B cell (primary cell): Measurements from ENCODE around the gene NANOS3. TPM values are rescaled to one million over a fixed set of nuclear protein-coding genes. Genes with fewer than 3 reads are reported as not detected.

Experiments used
- ATAC-seq: fragments of 200-7000 bp; cut with Tn5 transposase; one replicate; pipeline ENCODE4 v1.10.0; 2021; ENCODE audit warnings: low read depth, mild to moderate bottlenecking, moderate number of reproducible peaks, moderate library complexity
- CTCF ChIA-PET: fragments of 350-600 bp; sonication (Branson Sonifier 250); formaldehyde crosslinking; loops from one replicate; lab custom pipeline; 2021; ENCODE audit warnings: antibody characterized with exemption, inconsistent platforms; lab: Charles Lee
- POLR2A ChIA-PET: fragments of 350-600 bp; sonication (Branson Sonifier 250); formaldehyde crosslinking; loops from one replicate; lab custom pipeline; 2021; ENCODE audit warnings: antibody characterized with exemption; lab: Charles Lee
- DNase-seq: peaks from one replicate; pipeline ENCODE4 v3.0.0; 2013
- H2AFZ ChIP-seq: 2 replicates; pipeline ENCODE4 v1.6.1; 2012; ENCODE audit warnings: mild to moderate bottlenecking, low read depth, low read length; ENCODE audit not compliant: insufficient read depth, poor library complexity, severe bottlenecking
- H3K27ac ChIP-seq, 2 donors: 1 replicate in 1 of 2; 2 replicates in 1 of 2; pipeline ENCODE4 v1.5.1; 2012 to 2013; ENCODE audit warnings: low read length in 2 of 2, mild to moderate bottlenecking in 2 of 2, moderate library complexity in 1 of 2
- H3K27me3 ChIP-seq, 4 experiments: fragments of 200-600 bp in 1 of 4; sonication (generic) in 1 of 4; replicated peaks in 1 of 4; 1 replicate in 2 of 4; 2 replicates in 2 of 4; pipeline versions ENCODE4 v1.6.1 to v1.7.0; 2013 to 2016; ENCODE audit warnings: low read length in 3 of 4, mild to moderate bottlenecking in 2 of 4, mixed read lengths in 1 of 4, moderate library complexity in 1 of 4; ENCODE audit not compliant: insufficient read depth in 4 of 4, control insufficient read depth in 3 of 4; ENCODE audit errors: control extremely low read depth in 1 of 4
- H3K36me3 ChIP-seq, 2 experiments: replicated peaks in 1 of 2; 1 replicate in 1 of 2; 2 replicates in 1 of 2; pipeline versions ENCODE4 v1.6.1 to v1.7.1; 2013; ENCODE audit warnings: low read length in 1 of 2; ENCODE audit not compliant: insufficient read depth in 2 of 2, control insufficient read depth in 1 of 2; ENCODE audit errors: control extremely low read depth in 1 of 2, extremely low read depth in 1 of 2
- H3K4me1 ChIP-seq, 2 donors: fragments of 200-600 bp in 1 of 2; sonication (generic) in 1 of 2; 1 replicate in 1 of 2; 2 replicates in 1 of 2; pipeline versions ENCODE4 v1.5.1 to v1.6.1; 2013 to 2017; ENCODE audit warnings: low read length in 2 of 2; ENCODE audit not compliant: control insufficient read depth in 2 of 2, insufficient read depth in 2 of 2
- H3K4me2 ChIP-seq: replicated peaks from 2 replicates; pipeline ENCODE3; 2012; ENCODE audit warnings: mild to moderate bottlenecking, low read depth, low read length; ENCODE audit not compliant: poor library complexity, severe bottlenecking
- H3K4me3 ChIP-seq, 5 experiments: fragments of 200-600 bp in 1 of 5; sonication (generic) in 1 of 5; 1 replicate in 3 of 5; 2 replicates in 2 of 5; pipeline versions ENCODE4 v1.5.1 to v1.7.0; 2011 to 2016; ENCODE audit warnings: low read length in 4 of 5, mild to moderate bottlenecking in 4 of 5, low read depth in 2 of 5, control low read depth in 1 of 5, moderate library complexity in 1 of 5; ENCODE audit not compliant: insufficient read depth in 1 of 5; ENCODE audit errors: control extremely low read depth in 1 of 5, extremely low read depth in 1 of 5
- H3K79me2 ChIP-seq: fragments of 200-600 bp; sonication (generic); one replicate; pipeline ENCODE4 v1.6.0; 2016; ENCODE audit warnings: low read length; ENCODE audit not compliant: control insufficient read depth, insufficient read depth
- H3K9ac ChIP-seq: fragments of 200-600 bp; sonication (generic); 2 replicates; pipeline ENCODE4 v1.6.1; 2017; ENCODE audit warnings: mild to moderate bottlenecking, low read length, moderate library complexity
- H3K9me3 ChIP-seq, 3 donors: one replicate each; pipeline versions ENCODE4 v1.6.1 to v1.7.1; 2013; ENCODE audit warnings: low read length in 2 of 3; ENCODE audit not compliant: control insufficient read depth in 2 of 3, insufficient read depth in 1 of 3; ENCODE audit errors: control extremely low read depth in 1 of 3
- H4K20me1 ChIP-seq: 2 replicates; pipeline ENCODE4 v1.6.0; 2012; ENCODE audit warnings: mild to moderate bottlenecking, low read length; ENCODE audit not compliant: insufficient read depth, control insufficient read depth, poor library complexity, severe bottlenecking
- H3K27ac Mint-ChIP-seq: one replicate; pipeline ENCODE4 v1.8.0; 2021; ENCODE audit warnings: mixed read lengths
- H3K27me3 Mint-ChIP-seq: one replicate; pipeline ENCODE4 v1.8.0; 2021; ENCODE audit warnings: mixed read lengths
- H3K4me1 Mint-ChIP-seq: one replicate; pipeline ENCODE4 v1.8.0; 2021; ENCODE audit warnings: mixed read lengths
- H3K4me3 Mint-ChIP-seq: one replicate; pipeline ENCODE4 v1.8.0; 2021; ENCODE audit warnings: mixed read lengths
- H3K9me3 Mint-ChIP-seq: one replicate; pipeline ENCODE4 v1.8.0; 2022; ENCODE audit warnings: mixed read lengths; ENCODE audit not compliant: insufficient read depth
- EZH2 ChIP-seq: IDR thresholded peaks from 2 replicates; pipeline ENCODE4 v1.6.1; 2012; ENCODE audit warnings: borderline replicate concordance, low read depth, mild to moderate bottlenecking, moderate library complexity, low read length; ENCODE audit not compliant: insufficient read depth, poor library complexity, severe bottlenecking
- WGBS: methylation state at CpG from one replicate; pipeline ENCODE4 v1.1.5; 2013; ENCODE audit warnings: missing lambda C conversion rate; ENCODE audit not compliant: insufficient coverage; 5-methylcytosine and 5-hydroxymethylcytosine counted together
- intact Hi-C: fragments of 100-400 bp; cut with micrococcal nuclease; formaldehyde crosslinking; loops from one replicate; pipeline ENCODE4 v1.10.0; 2022
- polyA plus RNA-seq: library from polyadenylated mRNA; depleted of rRNA; stranded (reverse); fragments of >200 nt; gene quantifications from 2 replicates; pipeline ENCODE4 v1.2.3, GENCODE V29; 2012
- total RNA-seq, 2 donors: library from RNA; stranded (reverse); fragments of 120-200 nt in 1 of 2; gene quantifications; 1 replicate in 1 of 2; 2 replicates in 1 of 2; pipeline versions ENCODE4 v1.2.3 to v1.2.4, GENCODE V29; 2013 to 2022
- TF ChIP-seq, protein P1 (sequence below): fragments of 200-600 bp; IDR thresholded peaks from one replicate; pipeline ENCODE4 v1.8.0; 2022; ENCODE audit warnings: antibody characterized with exemption, mild to moderate bottlenecking

NANOS3 gene
- total and polyA plus RNA-seq, 2 donors (not counting 1 experiment from before 2014, with no cell fraction given) = 0.49 TPM; not detected in 1

DNA sequence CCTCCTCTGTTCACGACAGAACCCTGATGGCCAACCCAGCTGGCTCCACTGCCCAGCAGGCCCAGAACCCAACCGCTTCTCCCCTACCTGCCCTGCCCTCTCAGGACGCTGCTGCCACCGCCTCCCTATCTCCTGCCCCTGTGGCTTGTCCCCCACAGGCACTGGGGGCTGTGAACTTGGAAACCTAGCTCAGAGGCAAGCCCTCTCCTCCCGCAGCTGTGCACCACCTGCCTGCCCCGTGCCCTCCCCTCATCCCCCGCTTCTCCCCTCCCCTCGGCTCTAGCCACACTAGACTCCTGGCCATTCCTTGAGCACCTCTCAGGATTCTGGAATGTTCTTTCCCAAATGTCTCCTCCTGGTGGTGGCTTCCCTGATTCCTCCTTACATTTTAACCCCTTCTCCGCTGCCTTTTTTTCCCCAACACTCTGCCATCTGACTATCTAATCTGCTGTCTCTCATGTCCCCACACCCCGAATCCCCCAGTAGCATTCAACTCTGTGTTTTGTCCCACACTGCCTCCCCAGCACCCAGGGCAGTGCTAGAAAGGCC is 6.7 kb downstream of the NANOS3 start:
- Histone ChIP-seq H3K4me3 (no peak overlapping the region), H3K4me2 (no peak overlapping the region), H3K9ac (no peak overlapping the region), H3K27me3 (peaks cover 0 to 9% (median 0%) of the 10 kb centered on the region in 4 experiments), H3K9me3 (no peaks in the 10 kb centered on the region), H3K79me2 (no peaks in the 10 kb centered on the region), H2AFZ (no peak overlapping the region), H4K20me1 (no peaks in the 10 kb centered on the region), H3K36me3 (no peaks in the 10 kb centered on the region), H3K4me1 (peaks cover 26 to 34% of the 10 kb centered on the region in 2 donors), H3K27ac (no peak overlapping the region)
- TF ChIP-seq, protein P1, sequence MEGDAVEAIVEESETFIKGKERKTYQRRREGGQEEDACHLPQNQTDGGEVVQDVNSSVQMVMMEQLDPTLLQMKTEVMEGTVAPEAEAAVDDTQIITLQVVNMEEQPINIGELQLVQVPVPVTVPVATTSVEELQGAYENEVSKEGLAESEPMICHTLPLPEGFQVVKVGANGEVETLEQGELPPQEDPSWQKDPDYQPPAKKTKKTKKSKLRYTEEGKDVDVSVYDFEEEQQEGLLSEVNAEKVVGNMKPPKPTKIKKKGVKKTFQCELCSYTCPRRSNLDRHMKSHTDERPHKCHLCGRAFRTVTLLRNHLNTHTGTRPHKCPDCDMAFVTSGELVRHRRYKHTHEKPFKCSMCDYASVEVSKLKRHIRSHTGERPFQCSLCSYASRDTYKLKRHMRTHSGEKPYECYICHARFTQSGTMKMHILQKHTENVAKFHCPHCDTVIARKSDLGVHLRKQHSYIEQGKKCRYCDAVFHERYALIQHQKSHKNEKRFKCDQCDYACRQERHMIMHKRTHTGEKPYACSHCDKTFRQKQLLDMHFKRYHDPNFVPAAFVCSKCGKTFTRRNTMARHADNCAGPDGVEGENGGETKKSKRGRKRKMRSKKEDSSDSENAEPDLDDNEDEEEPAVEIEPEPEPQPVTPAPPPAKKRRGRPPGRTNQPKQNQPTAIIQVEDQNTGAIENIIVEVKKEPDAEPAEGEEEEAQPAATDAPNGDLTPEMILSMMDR = no peak
- TF ChIP-seq EZH2 = no peak
- Mint-ChIP-seq H3K4me1 (peaks cover 25% of the 10 kb centered on the region), H3K27ac (no peak overlapping the region), H3K27me3 (no peaks in the 10 kb centered on the region), H3K4me3 (no peak overlapping the region), H3K9me3 (no peaks in the 10 kb centered on the region)
- POLR2A ChIA-PET = no interaction called here
- CTCF ChIA-PET = interaction anchor here (1.0 to 9.3 kb wide), 3 partner anchors 8 to 188 kb away, joined by 3 to 92 read pairs (median 29); partner anchors contain the start of gene MISP3
- DNase-seq (no peak), ATAC-seq (no peak)
- WGBS = 45% methylated on average over 9 of the region's 10 CpGs
- intact Hi-C loops = no loop called here

DNA sequence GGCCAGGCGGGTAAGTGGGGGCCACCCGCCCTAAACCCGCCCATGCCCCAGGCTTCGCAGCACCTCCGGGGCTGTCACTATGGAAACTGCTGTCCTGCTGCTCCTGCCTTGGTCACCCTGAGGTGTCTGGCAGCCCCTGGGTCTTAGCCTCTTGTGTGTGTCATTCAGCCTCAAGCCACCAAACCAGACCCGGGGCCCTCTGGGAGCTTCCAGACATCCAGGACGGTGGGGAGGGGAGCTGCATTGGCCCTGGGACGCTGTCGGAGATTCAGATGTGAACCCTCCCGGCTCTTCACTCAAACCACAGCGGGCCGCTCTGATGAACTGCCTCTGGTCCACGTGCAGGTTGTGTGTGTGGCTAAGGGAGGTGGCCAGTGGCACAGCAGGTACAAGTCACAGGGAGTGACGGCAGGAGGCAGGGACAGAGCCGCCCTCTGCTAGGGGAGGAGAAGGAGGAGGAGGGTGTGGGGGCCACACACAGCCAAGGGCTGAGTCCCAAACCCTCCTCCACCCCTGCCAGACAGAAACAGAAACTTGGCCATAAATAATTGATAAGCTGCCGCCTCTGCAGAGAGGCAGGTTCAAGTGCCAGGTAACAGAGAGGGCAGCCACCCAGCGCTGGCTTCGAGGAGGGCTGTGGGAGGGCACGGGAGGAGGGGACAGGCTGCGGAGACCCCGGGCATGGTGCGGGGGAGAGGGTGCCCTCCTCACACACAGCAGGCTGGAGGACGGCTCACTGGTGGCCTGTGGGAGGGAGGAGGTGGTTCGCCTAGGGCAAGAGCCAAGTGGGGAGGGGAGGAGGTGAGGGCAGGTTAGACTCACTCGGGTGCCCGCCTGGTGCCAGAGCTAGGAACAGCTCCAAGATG is 8.0 kb downstream of the NANOS3 start:
- Mint-ChIP-seq H3K27ac (peak overlapping the region; percentile 37), H3K9me3 (no peaks in the 10 kb centered on the region), H3K4me3 (no peak overlapping the region), H3K4me1 (peaks cover 23% of the 10 kb centered on the region), H3K27me3 (no peaks in the 10 kb centered on the region)
- Histone ChIP-seq H3K4me1 (peaks cover 26 to 29% of the 10 kb centered on the region in 2 donors), H2AFZ (no peak overlapping the region), H3K36me3 (no peaks in the 10 kb centered on the region), H3K27me3 (peaks cover 0 to 9% (median 0%) of the 10 kb centered on the region in 4 experiments), H3K4me2 (no peak overlapping the region), H3K9me3 (no peaks in the 10 kb centered on the region), H3K79me2 (no peaks in the 10 kb centered on the region), H3K27ac (no peak overlapping the region), H3K9ac (no peak overlapping the region), H3K4me3 (no peak overlapping the region), H4K20me1 (no peaks in the 10 kb centered on the region)
- ChIA-PET POLR2A (no interaction called here), CTCF (interaction anchor here (0.6 to 9.3 kb wide), 6 partner anchors 157 to 333 kb away, joined by 3 to 92 read pairs (median 3); partner anchors contain the start of gene MISP3)
- WGBS = 90% methylated on average over 16 of the region's 26 CpGs
- no peak for ATAC-seq
- intact Hi-C loops = no loop called here
- DNase-seq = no peak
- TF ChIP-seq EZH2 = no peak
- TF ChIP-seq, protein P1 = no peak
